Forelimb muscle (tissue), 1 donor: ENCODE data around the gene HDAC4. TPM values are rescaled to one million over a fixed set of nuclear protein-coding genes. Genes with fewer than 3 reads are reported as not detected.

Source experiments
- DNase-seq: peaks from one replicate; pipeline ENCODE4 v3.0.0-alpha.2; 2013; ENCODE audit warnings: low read depth
- polyA plus RNA-seq: library from polyadenylated mRNA; unstranded; fragments of 120-200 nt; gene quantifications from one replicate; pipeline ENCODE4 v1.2.1, GENCODE V29; 2013; ENCODE audit not compliant: insufficient read length

Gene HDAC4
- polyA plus RNA-seq, 1 donor = 12.6 TPM

DNA sequence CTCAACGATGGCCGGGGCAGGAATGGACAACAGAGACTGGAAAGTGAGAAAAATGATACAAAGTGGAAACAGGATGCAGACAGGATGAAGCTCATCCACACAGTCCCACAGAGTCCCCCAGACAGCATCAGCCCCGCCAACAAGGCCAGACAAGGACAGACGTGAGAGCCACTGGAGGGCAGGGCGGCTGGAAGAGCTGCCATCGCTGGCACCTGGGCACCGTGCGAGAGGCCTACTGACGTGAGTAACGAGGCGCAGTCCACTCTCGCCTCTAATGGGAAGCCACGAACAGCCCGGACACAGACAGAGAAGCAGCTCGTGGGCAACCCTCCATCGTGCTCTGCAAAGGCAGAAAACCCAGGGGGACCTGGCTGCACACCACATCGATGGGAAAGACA lies 17.1 kb downstream of the HDAC4 start:
- DNase-seq = no peak

GRCh38 chr2:239383036-239383758 lies 17.6 kb downstream of the HDAC4 start:
- DNase-seq = no peak

GRCh38 chr2:239382384-239382880 lies 18.4 kb downstream of the HDAC4 start:
- no peak for DNase-seq

DNA sequence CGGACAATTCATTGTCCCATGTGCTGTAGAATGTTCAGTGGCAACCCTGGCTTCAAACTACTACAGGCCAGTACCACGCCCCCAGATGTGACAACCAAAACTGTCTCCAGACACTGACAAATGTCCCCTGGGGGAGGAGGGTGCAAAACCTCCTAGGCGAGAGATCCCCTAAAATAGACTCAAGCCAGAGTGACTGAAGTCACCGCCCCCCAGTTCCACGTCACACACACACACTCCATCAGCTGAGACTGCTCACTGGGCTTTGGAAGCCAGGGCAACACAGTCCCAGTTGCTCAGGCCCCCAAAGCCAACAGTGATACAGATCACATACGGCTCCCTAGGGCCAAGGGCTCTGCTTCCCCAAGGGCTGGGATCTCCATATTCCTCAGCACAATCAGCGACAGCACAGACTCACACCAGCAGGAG lies 19.1 kb downstream of the HDAC4 start:
- no peak for DNase-seq

GRCh38 chr2:239380831-239381708 lies 19.8 kb downstream of the HDAC4 start:
- no peak for DNase-seq

- DNase-seq = no peak
These were observed 21.1 kb downstream of the HDAC4 start for GRCh38 chr2:239379641-239380170.

DNA sequence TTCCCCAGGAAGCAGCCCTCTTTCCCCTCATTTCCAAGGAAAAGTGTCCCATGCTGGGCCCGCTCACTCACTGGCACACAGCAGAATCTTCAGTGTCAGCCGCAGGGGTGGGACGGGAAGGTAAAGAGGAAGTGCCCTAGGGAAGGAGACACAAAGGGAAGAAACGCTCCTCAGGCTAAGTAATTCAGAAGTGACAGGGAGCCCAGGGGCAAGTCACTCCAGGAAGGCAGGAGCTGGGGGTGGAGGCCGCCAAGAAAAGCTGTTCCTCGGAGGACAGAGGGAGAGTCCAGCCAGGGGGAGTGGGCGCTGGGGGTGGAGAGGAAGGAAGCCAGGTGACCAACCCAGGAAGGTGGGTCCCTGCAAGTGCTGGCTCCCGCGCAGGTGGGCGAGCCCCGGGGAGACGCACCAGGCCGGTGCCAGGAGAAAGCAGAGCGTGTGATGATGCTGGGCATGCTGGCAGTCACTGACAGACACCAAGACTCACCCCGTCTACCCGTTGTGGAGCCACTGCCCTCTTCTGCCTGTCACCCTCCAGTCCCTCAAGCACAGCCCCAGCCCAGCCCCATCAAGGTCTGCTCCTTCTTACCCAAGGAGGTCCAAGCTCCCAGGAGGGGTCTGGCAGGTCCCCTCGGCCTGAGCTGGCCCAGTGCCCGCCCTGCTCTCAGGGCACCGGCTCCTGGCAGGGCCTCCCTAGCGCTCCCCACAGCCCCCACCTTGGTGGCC lies 21.7 kb downstream of the HDAC4 start:
- DNase-seq = no peak

GRCh38 chr2:239378021-239378917 lies 22.6 kb downstream of the HDAC4 start:
- DNase-seq = no peak

DNA sequence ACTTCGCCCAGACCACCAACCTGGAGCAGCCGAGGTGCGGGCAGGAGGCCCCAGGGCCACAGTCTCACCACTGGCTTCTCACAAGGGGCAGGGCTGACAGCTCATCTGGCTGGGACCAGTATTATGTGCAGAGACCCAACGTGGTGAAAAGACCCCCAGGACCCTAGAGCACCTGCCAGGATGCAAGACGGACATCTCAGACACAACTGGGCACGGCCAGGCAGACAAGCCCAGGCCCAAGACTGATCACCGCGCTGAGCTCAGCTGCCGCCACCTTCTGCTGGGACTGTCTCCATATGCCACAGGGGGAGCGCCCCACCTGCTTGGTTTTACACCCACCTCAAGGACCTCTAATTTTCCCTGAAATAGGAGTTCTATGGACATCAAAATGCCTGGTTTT lies 23.2 kb downstream of the HDAC4 start:
- DNase-seq = no peak

DNA sequence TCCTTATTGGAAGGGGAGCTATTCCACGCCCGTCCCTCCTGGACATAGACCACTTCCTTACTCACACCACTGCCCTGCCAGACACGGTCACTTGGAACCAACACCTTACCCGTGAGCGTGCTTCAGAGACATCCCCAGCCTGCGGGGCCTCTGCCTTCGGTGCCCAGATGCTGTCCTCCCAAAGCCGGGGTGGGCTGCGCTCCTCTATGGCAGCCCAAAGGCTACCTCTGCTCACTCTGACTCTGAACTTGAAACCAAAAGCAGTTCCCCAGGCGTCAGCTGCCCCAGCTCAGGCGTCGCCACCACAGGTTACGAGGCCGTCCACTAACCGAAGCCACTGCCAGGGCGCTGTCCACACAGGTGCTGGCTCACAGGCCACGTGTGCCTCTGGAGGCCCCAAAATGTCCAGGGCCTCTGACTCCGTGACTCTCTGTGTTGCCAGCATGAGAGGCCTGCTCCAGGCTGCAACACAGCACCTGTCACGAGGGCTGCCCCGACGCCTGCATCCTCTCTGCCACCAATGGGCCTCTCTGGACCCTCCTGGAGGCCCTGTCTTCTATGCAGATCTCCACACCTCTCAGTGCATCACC lies 23.8 kb downstream of the HDAC4 start:
- DNase-seq = no peak

DNA sequence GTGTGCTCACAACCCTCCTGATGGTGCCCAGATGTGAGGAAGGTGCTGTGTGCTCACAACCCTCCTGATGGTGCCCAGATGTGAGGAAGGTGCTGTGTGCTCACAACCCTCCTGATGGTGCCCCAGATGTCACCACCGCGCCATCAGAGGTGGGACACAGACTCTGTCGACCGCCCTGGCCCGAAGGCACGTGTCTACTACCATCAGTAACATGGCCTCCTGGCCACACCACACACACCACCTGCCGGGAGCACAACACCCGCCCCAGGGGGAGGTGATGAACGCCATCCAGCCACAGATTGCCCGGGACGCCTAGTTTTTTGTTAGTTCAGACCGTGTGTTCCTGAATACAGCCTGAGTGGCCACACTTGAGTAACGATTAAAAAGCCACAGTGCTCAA lies 24.5 kb downstream of the HDAC4 start:
- no peak for DNase-seq

- no peak for DNase-seq
These were observed 25.4 kb downstream of the HDAC4 start for GRCh38 chr2:239375278-239376061.

- no peak for DNase-seq
These were observed 25.9 kb downstream of the HDAC4 start for GRCh38 chr2:239374896-239375277.

DNA sequence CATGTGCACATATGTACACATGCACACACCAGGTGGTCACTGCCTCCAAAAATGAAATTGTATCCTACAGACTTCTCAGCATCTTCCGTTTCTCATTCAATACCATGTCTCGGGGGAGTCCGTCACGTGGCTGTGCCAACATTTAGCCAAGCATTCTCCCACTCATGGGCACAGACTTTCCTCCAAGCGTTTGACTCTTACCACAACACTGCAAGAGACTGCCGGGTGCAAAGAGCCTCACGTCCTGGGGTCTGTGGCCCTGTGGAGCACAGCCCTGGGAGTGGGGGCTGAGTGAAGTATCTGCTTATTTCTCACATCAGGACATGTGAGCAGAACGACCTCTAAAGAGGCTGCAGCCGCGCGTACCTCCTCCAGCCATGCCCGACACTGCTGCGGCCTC lies 28.0 kb downstream of the HDAC4 start:
- DNase-seq = no peak

DNA sequence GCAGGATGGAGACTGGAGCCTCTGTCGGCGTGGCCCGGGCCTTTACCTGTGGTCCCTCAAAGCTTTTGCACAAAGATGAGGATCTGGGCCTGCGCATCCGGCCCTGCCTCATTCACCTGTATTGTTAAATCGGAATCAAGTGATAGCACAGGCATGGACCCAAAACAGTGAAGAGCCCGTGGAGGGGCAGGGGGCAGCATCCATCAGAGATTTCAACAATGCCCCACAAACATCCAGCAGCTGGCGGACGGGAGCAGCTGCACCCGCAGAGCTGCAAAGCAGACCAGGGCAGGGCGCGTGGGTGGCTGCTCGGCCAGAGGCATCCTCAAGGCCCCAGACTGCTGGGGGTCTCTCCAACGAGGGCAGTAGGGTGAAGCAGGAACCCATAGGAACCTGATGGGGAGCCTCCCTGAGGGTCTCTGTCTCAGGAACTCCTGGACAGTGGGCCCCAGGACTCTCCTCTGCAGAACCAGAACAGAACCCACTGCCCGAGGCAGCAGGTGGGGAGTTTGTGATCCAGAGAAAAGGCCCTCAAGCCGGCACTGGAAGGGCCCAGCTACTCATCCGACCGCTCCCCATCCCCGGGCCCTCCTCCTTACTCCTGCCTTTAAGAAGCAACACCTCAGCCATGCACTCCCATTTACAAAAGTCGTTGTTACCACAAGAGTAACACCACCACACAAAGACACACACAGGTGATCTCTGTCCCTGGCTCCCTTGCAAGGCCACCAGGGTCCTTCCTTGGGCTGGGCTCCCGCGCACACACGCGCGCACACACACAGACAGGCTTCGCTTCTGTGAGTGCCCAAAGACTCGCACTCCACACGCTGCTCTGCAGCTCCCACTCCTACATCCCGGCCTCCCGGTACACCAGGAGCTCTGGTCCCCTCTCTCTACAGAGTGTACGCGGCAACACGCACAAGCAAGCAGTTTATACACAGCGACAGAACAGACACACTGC lies 28.8 kb downstream of the HDAC4 start:
- DNase-seq = no peak

DNA sequence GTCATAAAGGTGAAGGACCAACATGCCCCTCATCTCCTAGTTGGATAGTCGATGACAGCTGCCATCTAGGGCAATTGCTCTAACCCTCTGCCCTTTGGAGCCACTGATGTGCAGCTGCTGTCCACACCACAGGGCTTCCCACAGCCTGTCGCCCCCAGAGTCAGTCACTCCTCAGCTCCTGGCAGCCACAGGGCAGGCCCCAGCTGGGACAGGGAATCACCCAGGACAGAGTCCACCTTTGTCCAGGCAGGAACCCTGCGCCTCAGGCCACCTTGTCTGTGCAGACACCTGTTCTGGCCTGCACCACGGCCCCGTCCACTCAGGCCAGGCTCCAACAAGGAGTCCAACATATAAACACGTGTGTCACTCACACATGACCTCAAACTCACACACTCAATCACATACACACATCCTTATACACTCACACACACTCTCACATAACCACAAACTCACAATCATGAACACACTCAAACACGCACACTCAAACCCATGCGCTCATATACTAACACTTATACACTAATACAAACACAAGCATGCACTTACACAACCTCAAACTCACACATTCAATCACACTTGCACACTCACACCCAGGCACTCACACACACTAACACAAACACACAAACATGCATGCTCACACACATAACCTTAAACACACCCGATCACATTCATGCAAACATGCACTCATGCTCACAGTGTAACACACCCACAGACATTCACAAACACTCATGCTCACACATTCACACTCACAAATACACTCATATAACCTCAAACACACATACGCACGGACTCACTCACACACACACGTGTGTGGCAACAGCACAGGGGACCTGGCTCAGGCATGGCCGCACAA lies 29.7 kb downstream of the HDAC4 start:
- no peak for DNase-seq

GRCh38 chr2:239370403-239370802 lies 30.4 kb downstream of the HDAC4 start:
- DNase-seq = no peak
